ENCODE results near the gene HMGCS2. TPM values are rescaled to one million over a fixed set of nuclear protein-coding genes. Genes with fewer than 3 reads are reported as not detected.
"Not testable (repeated sequence)": the region's sequence is repeated elsewhere in the genome, so short reads cannot be mapped to it uniquely, and the experiment has no call there.

Gene HMGCS2
- total and polyA plus RNA-seq, 9 of the 15 experiments (the other 6 are each of a cell fraction or from before 2014, with no cell fraction given) = 0.13 TPM; not detected in 8

DNA sequence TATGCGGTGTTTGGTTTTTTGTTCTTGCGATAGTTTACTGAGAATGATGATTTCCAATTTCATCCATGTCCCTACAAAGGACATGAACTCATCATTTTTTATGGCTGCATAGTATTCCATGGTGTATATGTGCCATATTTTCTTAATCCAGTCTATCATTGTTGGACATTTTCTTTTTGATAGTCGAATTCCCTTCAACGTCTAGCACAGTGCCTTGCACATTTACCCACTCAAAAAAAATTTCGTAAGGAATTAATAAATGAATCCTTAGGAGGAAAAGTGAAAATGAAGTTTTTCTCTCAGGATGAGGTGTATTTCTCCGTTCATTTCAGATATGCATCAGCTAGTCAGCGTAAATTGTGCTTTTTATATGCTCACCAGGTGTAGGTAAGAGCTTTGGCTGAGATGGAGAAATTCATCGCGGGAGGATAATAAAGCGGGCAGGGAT is 57.3 kb downstream of the HMGCS2 start (continued):
- TF ChIP-seq, protein P1, sequence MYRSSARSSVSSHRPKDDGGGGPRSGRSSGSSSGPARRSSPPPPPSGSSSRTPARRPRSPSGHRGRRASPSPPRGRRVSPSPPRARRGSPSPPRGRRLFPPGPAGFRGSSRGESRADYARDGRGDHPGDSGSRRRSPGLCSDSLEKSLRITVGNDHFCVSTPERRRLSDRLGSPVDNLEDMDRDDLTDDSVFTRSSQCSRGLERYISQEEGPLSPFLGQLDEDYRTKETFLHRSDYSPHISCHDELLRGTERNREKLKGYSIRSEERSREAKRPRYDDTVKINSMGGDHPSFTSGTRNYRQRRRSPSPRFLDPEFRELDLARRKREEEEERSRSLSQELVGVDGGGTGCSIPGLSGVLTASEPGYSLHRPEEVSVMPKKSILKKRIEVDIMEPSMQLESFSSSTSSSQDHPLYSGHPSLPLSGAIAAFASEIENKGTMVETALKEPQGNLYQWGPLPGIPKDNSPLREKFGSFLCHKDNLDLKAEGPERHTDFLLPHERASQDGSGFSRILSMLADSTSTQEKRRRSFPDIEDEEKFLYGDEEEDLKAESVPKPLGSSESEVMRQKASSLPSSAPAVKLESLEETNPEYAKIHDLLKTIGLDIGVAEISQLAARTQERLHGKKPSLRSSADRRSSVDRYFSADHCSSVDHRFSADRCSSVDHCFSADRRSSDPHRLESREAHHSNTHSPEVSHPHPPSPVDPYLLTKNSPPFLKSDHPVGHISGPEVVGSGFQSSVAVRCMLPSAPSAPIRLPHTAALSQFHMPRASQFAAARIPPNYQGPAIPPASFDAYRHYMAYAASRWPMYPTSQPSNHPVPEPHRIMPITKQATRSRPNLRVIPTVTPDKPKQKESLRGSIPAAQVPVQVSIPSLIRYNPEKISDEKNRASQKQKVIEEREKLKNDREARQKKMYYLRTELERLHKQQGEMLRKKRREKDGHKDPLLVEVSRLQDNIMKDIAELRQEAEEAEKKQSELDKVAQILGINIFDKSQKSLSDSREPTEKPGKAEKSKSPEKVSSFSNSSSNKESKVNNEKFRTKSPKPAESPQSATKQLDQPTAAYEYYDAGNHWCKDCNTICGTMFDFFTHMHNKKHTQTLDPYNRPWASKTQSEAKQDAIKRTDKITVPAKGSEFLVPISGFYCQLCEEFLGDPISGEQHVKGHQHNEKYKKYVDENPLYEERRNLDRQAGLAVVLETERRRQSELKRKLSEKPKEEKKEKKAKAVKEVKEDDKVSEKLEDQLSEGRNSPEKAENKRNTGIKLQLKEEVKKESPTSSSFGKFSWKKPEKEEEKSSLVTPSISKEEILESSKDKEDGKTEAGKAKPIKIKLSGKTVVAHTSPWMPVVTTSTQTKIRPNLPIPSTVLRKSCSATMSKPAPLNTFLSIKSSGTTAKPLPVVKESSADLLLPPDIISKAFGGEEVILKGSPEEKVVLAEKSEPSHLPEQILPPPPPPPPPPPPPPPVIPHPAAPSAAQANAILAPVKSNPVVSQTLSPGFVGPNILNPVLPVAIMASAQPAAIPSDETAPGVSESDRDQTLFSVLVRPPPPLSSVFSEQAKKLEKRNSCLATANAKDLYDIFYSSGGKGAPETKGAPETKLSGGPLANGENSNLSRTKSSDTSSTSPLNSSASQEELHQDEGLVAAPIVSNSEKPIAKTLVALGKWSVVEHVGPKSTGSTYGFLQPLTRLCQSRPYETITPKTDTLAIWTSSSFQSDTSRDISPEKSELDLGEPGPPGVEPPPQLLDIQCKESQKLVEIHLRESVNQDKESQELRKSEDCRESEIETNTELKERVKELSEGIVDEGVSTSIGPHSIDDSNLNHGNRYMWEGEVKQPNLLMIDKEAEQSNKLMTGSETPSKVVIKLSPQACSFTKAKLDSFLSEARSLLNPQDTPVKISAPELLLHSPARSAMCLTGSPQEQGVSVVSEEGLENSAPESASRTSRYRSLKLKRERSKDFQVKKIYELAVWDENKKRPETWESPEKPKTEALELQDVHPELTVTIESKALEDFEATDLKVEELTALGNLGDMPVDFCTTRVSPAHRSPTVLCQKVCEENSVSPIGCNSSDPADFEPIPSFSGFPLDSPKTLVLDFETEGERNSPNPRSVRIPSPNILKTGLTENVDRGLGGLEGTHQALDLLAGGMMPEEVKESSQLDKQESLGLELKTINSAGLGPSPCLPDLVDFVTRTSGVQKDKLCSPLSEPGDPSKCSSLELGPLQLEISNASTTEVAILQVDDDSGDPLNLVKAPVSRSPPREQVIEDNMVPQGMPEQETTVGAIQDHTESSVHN (IDR thresholded peaks at IDR 0.05; ENCODE audit: borderline replicate concordance in 1 of 2, low read depth in 1 of 2) = 0 out of 4 replicates have a peak, but pooled peaks of 1 of the 2 experiments have one; percentile 76

GRCh38 chr1:119706599-119706998 is 62.1 kb downstream of the HMGCS2 start:
- POLR2A ChIA-PET; H3K9me1 ChIP-seq (ENCODE audit: control insufficient read depth, insufficient read depth, low read length); H3K4me2 ChIP-seq (ENCODE audit: insufficient read depth, low read length); H3K27ac ChIP-seq (ENCODE audit: extremely low read depth, low read depth, low read length); DNase-seq (ENCODE audit: extremely low read depth in 1 of 4, low spot score in 3 of 4); H3K4me1 ChIP-seq (replicated peaks in 1 of 2; ENCODE audit: control insufficient read depth in 2 of 2, insufficient read depth in 2 of 2, low read length in 2 of 2); H3K36me3 ChIP-seq (ENCODE audit: control insufficient read depth, insufficient read depth, low read length); CTCF ChIA-PET (ENCODE audit: low intra/inter-chr PET ratio); in situ Hi-C loops (cut with MboI); H3K79me2 ChIP-seq (ENCODE audit: control insufficient read depth, insufficient read depth, low read length); BruUV-seq (replicated peaks); intact Hi-C loops (cut with micrococcal nuclease); H3K9ac ChIP-seq (ENCODE audit: insufficient read depth in 1 of 2, low read depth in 2 of 2, low read length in 2 of 2); H2AFZ ChIP-seq (ENCODE audit: low read depth, low read length); ATAC-seq; H3K9me3 ChIP-seq (replicated peaks; ENCODE audit: control insufficient read depth, insufficient read depth, low read depth, low read length); H4K20me1 ChIP-seq (replicated peaks; ENCODE audit: control insufficient read depth, insufficient read depth, low read length); H3K4me3 ChIP-seq; FAIRE-seq: not testable (repeated sequence)
- TF ChIP-seq ZNF146 (CRISPR knock-in tag; IDR thresholded peaks at IDR 0.05; ENCODE audit: unreplicated experiment) = peak; percentile 59
- peaks cover 4 to 13% of the 10 kb centered on the region in 2 experiments; a peak in 4 of 5 replicates for H3K27me3 ChIP-seq (ENCODE audit: control insufficient read depth in 2 of 2, insufficient read depth in 2 of 2, low read length in 2 of 2)
- 23% methylated on average over 6 of the region's 6 CpGs for WGBS (ENCODE audit: insufficient coverage, low coverage, missing lambda C conversion rate)

Measured in K562 (cell line).